Osteocyte (in vitro differentiated cells): ENCODE measurements around the gene ST7L. TPM values are rescaled to one million over a fixed set of nuclear protein-coding genes. Genes with fewer than 3 reads are reported as not detected.

Source experiments
- DNase-seq: peaks from one replicate; pipeline ENCODE4 v3.0.0; 2021; ENCODE audit warnings: mixed read lengths; ENCODE audit not compliant: unreplicated experiment; ENCODE audit errors: extremely low spot score
- H3K27ac Mint-ChIP-seq: one replicate; pipeline ENCODE4 v1.8.0; 2021; ENCODE audit warnings: mild to moderate bottlenecking, mixed read lengths; ENCODE audit not compliant: unreplicated experiment
- H3K27me3 Mint-ChIP-seq: one replicate; pipeline ENCODE4 v1.8.0; 2021; ENCODE audit warnings: mixed read lengths; ENCODE audit not compliant: unreplicated experiment
- H3K36me3 Mint-ChIP-seq: one replicate; pipeline ENCODE4 v1.8.0; 2021; ENCODE audit warnings: mixed read lengths; ENCODE audit not compliant: unreplicated experiment
- H3K4me1 Mint-ChIP-seq: one replicate; pipeline ENCODE4 v1.8.0; 2021; ENCODE audit warnings: mixed read lengths; ENCODE audit not compliant: unreplicated experiment
- H3K4me3 Mint-ChIP-seq: one replicate; pipeline ENCODE4 v1.8.0; 2021; ENCODE audit warnings: mild to moderate bottlenecking, moderate library complexity, mixed read lengths; ENCODE audit not compliant: unreplicated experiment
- H3K9me3 Mint-ChIP-seq: one replicate; pipeline ENCODE4 v1.8.0; 2021; ENCODE audit warnings: mixed read lengths; ENCODE audit not compliant: unreplicated experiment
- CTCF ChIP-seq: fragments of 200-600 bp; sonication (generic); IDR thresholded peaks from 2 replicates; pipeline ENCODE4 v1.5.0; 2021; ENCODE audit warnings: antibody characterized with exemption, mild to moderate bottlenecking, moderate library complexity
- total RNA-seq: library from RNA; stranded (reverse); gene quantifications from 2 replicates; pipeline ENCODE4 v1.2.1, GENCODE V29; 2021

Gene ST7L
- total RNA-seq, 1 donor from 2014 or later, result 22.4 TPM

- no peak for DNase-seq
- no peaks in the 10 kb centered on the region for H3K9me3 Mint-ChIP-seq
- no peaks in the 10 kb centered on the region for H3K27me3 Mint-ChIP-seq
- no peaks in the 10 kb centered on the region for H3K4me1 Mint-ChIP-seq
- peaks cover 43% of the 10 kb centered on the region for H3K36me3 Mint-ChIP-seq
- no peak overlapping the region for H3K27ac Mint-ChIP-seq
- H3K4me3 Mint-ChIP-seq, result no peak overlapping the region
- TF ChIP-seq CTCF, result no peak
These were observed 15.4 kb downstream of the ST7L start for GRCh38 chr1:112603541-112603940.

- no peak for DNase-seq
- peaks cover 38% of the 10 kb centered on the region for H3K36me3 Mint-ChIP-seq
- H3K4me3 Mint-ChIP-seq, result no peak overlapping the region
- H3K9me3 Mint-ChIP-seq, result no peaks in the 10 kb centered on the region
- H3K27me3 Mint-ChIP-seq, result no peaks in the 10 kb centered on the region
- TF ChIP-seq CTCF, result no peak
- H3K27ac Mint-ChIP-seq, result no peak overlapping the region
- H3K4me1 Mint-ChIP-seq, result no peaks in the 10 kb centered on the region
These were observed 15.9 kb downstream of the ST7L start for GRCh38 chr1:112603012-112603411.

GRCh38 chr1:112599477-112599876, 19.5 kb downstream of the ST7L start:
- Mint-ChIP-seq H3K27me3 (no peaks in the 10 kb centered on the region), H3K9me3 (no peaks in the 10 kb centered on the region), H3K4me3 (no peak overlapping the region), H3K27ac (no peak overlapping the region), H3K4me1 (no peaks in the 10 kb centered on the region), H3K36me3 (peaks cover 26% of the 10 kb centered on the region)
- DNase-seq, result no peak
- TF ChIP-seq CTCF, result no peak

- peaks cover 31% of the 10 kb centered on the region for H3K36me3 Mint-ChIP-seq
- DNase-seq, result no peak
- no peaks in the 10 kb centered on the region for H3K27me3 Mint-ChIP-seq
- H3K4me1 Mint-ChIP-seq, result peaks cover 2% of the 10 kb centered on the region
- H3K27ac Mint-ChIP-seq, result no peak overlapping the region
- TF ChIP-seq CTCF, result no peak
- H3K4me3 Mint-ChIP-seq, result no peak overlapping the region
- H3K9me3 Mint-ChIP-seq, result peaks cover 7% of the 10 kb centered on the region
These were observed 24.6 kb downstream of the ST7L start for GRCh38 chr1:112594208-112594876.

- H3K27ac Mint-ChIP-seq, result no peak overlapping the region
- H3K27me3 Mint-ChIP-seq, result no peaks in the 10 kb centered on the region
- H3K4me3 Mint-ChIP-seq, result no peak overlapping the region
- peaks cover 2% of the 10 kb centered on the region for H3K4me1 Mint-ChIP-seq
- H3K36me3 Mint-ChIP-seq, result peaks cover 50% of the 10 kb centered on the region
- peaks cover 12% of the 10 kb centered on the region for H3K9me3 Mint-ChIP-seq
- TF ChIP-seq CTCF, result no peak
- no peak for DNase-seq
These were observed 29.2 kb downstream of the ST7L start for GRCh38 chr1:112589766-112590165.
